GM12878 (cell line): Measurements from ENCODE around the gene MUC5AC. TPM values are rescaled to one million over a fixed set of nuclear protein-coding genes. Genes with fewer than 3 reads are reported as not detected.

ENCODE experiments used
- ATAC-seq: fragments of 200-7000 bp; cut with Tn5 transposase; 3 replicates; pipeline ENCODE4 v1.9.1; 2020; ENCODE audit warnings: mild to moderate bottlenecking, moderate library complexity
- BruUV-seq: library from RNA; stranded (reverse); fragments of 400-500 nt; replicated peaks from 2 replicates; lab custom pipeline; 2021; lab: Mats Ljungman, UMichigan
- CTCF ChIA-PET: fragments of 300-600 bp; sonication (Branson Sonifier 250); formaldehyde crosslinking; extraction: SDS; loops from one replicate; lab custom pipeline; 2021; ENCODE audit warnings: inconsistent platforms; lab: Yijun Ruan, JAX
- POLR2A ChIA-PET: fragments of 350-600 bp; formaldehyde crosslinking; extraction: SDS; loops from one replicate; lab custom pipeline; 2021; ENCODE audit warnings: inconsistent platforms; lab: Charles Lee
- RAD21 ChIA-PET: fragments of 300-600 bp; sonication (Branson Sonifier 250); formaldehyde crosslinking; loops from one replicate; lab custom pipeline; 2023; ENCODE audit warnings: antibody characterized with exemption; ENCODE audit not compliant: unreplicated experiment; lab: Charles Lee
- SMC1A ChIA-PET: fragments of 300-600 bp; sonication (Branson Sonifier 250); formaldehyde crosslinking; loops from one replicate; lab custom pipeline; 2023; ENCODE audit not compliant: unreplicated experiment, uncharacterized antibody; lab: Charles Lee
- DNase-seq: peaks from one replicate; pipeline ENCODE4 v3.0.0-alpha.2; 2011; ENCODE audit warnings: low read depth, low spot score
- FAIRE-seq: peaks from 3 replicates; lab custom pipeline; 2011; peaks lifted over from hg19 to GRCh38; lab: Jason Lieb, UNC
- H2AFZ ChIP-seq: 2 replicates; pipeline ENCODE4 v1.6.0; 2011; ENCODE audit warnings: low read depth, low read length, control low read depth; ENCODE audit not compliant: control insufficient read depth
- H3K27ac ChIP-seq: 2 replicates; pipeline ENCODE4 v1.5.1; 2011; ENCODE audit warnings: control low read depth; ENCODE audit not compliant: control insufficient read depth, insufficient read depth
- H3K27me3 ChIP-seq, 2 experiments: replicated peaks in 1 of 2; 2 replicates each; pipeline versions ENCODE4 v1.6.0 to v1.6.1; 2011; ENCODE audit warnings: low read length in 1 of 2; ENCODE audit not compliant: control insufficient read depth in 2 of 2, insufficient read depth in 2 of 2
- H3K36me3 ChIP-seq, 2 experiments: 2 replicates each; pipeline ENCODE4 v1.5.1; 2011; ENCODE audit warnings: low read length in 1 of 2; ENCODE audit not compliant: control insufficient read depth in 2 of 2, insufficient read depth in 2 of 2
- H3K4me1 ChIP-seq: 2 replicates; pipeline ENCODE4 v1.6.1; 2011; ENCODE audit warnings: mild to moderate bottlenecking, low read length, moderate library complexity, mixed read lengths; ENCODE audit not compliant: control insufficient read depth, insufficient read depth
- H3K4me2 ChIP-seq: 2 replicates; pipeline ENCODE4 v1.6.0; 2011; ENCODE audit warnings: control low read depth; ENCODE audit not compliant: control insufficient read depth, insufficient read depth
- H3K4me3 ChIP-seq: fragments of 200-600 bp; sonication (generic); 2 replicates; pipeline ENCODE4 v1.5.1; 2016
- H3K79me2 ChIP-seq: 2 replicates; pipeline ENCODE4 v1.6.0; 2011; ENCODE audit warnings: low read length; ENCODE audit not compliant: control insufficient read depth, insufficient read depth
- H3K9ac ChIP-seq: 2 replicates; pipeline ENCODE4 v1.8.0; 2011; ENCODE audit warnings: low read length, control low read depth, mixed read lengths; ENCODE audit not compliant: control insufficient read depth, insufficient read depth
- H3K9me3 ChIP-seq: replicated peaks from 3 replicates; pipeline ENCODE4 v1.5.1; 2011; ENCODE audit warnings: mild to moderate bottlenecking, low read length; ENCODE audit not compliant: control insufficient read depth, insufficient read depth
- H4K20me1 ChIP-seq: 2 replicates; pipeline ENCODE4 v1.6.0; 2011; ENCODE audit not compliant: control insufficient read depth, insufficient read depth
- EP300 ChIP-seq, 2 experiments: fragments of 150-350 bp in 1 of 2; IDR thresholded peaks; 2 replicates each; pipeline ENCODE4 v1.6.1; 2011 to 2012; ENCODE audit warnings: low read depth in 2 of 2, low read length in 2 of 2, borderline replicate concordance in 1 of 2, improper control_type of control experiment in 1 of 2, inconsistent platforms in 1 of 2; ENCODE audit not compliant: control insufficient read depth in 1 of 2
- NR2F1 ChIP-seq: fragments of 450-650 bp; conservative IDR thresholded peaks from 2 replicates; pipeline ENCODE4 v1.6.1; 2017; ENCODE audit warnings: mild to moderate bottlenecking
- RELA ChIP-seq: fragments of 450-650 bp; IDR thresholded peaks from 2 replicates; pipeline ENCODE4 v1.8.0; 2014; ENCODE audit warnings: borderline replicate concordance; ENCODE audit not compliant: partially characterized antibody
- SUPT20H ChIP-seq: IDR thresholded peaks from 2 replicates; pipeline ENCODE4 v1.6.1; 2011; ENCODE audit warnings: low read depth, mild to moderate bottlenecking, low read length, moderate library complexity, borderline replicate concordance; ENCODE audit not compliant: control insufficient read depth
- ZZZ3 ChIP-seq: IDR thresholded peaks from 2 replicates; pipeline ENCODE4 v1.6.1; 2011; ENCODE audit warnings: low read depth; ENCODE audit not compliant: control insufficient read depth, insufficient read length
- WGBS: methylation state at CpG from one replicate; pipeline ENCODE4 v1.1.6; 2016; ENCODE audit warnings: low lambda C conversion rate; ENCODE audit not compliant: insufficient replicate concordance, insufficient coverage; ENCODE audit errors: missing lambda C conversion rate; 5-methylcytosine and 5-hydroxymethylcytosine counted together
- in situ Hi-C: fragments of 300-500 bp; cut with MboI; formaldehyde crosslinking; loops from 9 replicates; pipeline ENCODE4 v1.14.3; 2018; ENCODE audit warnings: mixed read lengths
- intact Hi-C: fragments of 100-400 bp; cut with micrococcal nuclease; formaldehyde crosslinking; loops from one replicate; pipeline ENCODE4 v1.14.2; 2022; ENCODE audit not compliant: unreplicated experiment
- polyA plus RNA-seq, 11 experiments: library from polyadenylated mRNA; depleted of rRNA in 4 of 11; unstranded in 6 of 11; stranded (reverse) in 5 of 11; fragments of >200 nt; fragmentation: Nextera tagmentation in 4 of 11; fragmentation: Illumina TruSeq in 1 of 11; extraction: Ambion mirVana in 4 of 11; extraction: Trizol in 1 of 11; gene quantifications; 1 replicate in 1 of 11; 2 replicates in 10 of 11; pipeline versions ENCODE4 v1.2.1 to v1.2.3, GENCODE V29; 2011 to 2016; ENCODE audit warnings: inconsistent platforms in 2 of 11, missing spikeins in 2 of 11, low read depth in 1 of 11
- total RNA-seq, 4 experiments: library from RNA; depleted of rRNA in 3 of 4; stranded (reverse); fragments of >200 nt in 3 of 4; fragmentation: Illumina TruSeq in 1 of 4; extraction: Trizol in 1 of 4; gene quantifications; 2 replicates each; pipeline versions ENCODE4 v1.2.1 to v1.2.3, GENCODE V29; 2013 to 2021

MUC5AC gene
- total and polyA plus RNA-seq, 10 of the 15 experiments (the other 5 are each of a cell fraction or from before 2014, with no cell fraction given): under 0.01 to 0.01 TPM; not detected in 8

GRCh38 chr11:1127664-1128162, 30.0 kb upstream of the MUC5AC start:
- SMC1A ChIA-PET: no interaction called here
- WGBS: 45% methylated on average over 13 of the region's 14 CpGs

DNA sequence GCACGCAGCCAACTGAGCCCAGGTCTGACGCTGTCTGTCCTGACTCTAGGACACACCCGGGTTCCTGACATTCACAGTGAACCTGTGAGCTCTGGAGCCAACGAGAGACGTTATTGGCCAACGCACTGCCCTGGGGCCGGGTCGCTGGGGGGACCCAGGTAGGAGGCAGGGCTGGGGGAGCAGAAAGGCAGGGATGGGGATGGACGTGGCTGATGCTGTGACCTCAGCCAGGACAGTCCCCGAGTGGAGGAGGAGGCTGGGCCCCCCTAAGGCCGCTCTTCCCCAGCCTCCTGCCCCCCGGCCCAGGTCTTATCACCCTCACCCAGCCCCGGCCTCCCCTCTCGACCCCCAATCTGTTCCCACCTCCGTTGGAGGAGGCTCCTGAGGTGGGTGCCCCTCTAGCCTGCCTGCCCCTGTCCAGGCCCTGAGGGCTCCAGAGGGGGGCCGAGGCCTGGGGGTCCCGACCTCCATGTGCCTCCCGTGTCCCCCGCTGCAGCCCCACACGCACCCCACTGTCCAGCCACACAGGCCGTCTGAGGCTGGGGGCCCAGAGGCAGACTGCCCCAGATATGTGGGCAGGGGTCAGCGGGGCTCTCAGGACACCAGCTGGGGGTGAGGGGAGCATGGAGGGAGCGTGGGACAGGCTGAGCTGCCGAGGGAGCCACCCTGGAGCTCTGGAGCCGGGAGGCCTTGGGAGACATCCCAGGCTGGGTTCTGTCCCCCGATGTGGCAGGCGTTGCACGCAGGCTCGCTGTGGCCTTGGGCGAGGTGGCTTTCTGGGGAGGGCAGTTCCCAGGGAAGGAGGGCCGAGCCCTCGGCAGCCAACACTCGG, 29.2 kb upstream of the MUC5AC start:
- H3K79me2 ChIP-seq: no peaks in the 10 kb centered on the region
- no peak overlapping the region for H2AFZ ChIP-seq
- ChIA-PET POLR2A (no interaction called here), SMC1A (no interaction called here), RAD21 (no interaction called here), CTCF (no interaction called here)
- no TSS peak for BruUV-seq
- no peak for FAIRE-seq
- H3K4me2 ChIP-seq: no peak overlapping the region
- no peak for DNase-seq
- in situ Hi-C loops: no loop called here
- H3K27ac ChIP-seq: no peak overlapping the region
- TF ChIP-seq SUPT20H (no peak), EP300 (IDR thresholded peaks at IDR 0.05; ENCODE audit: borderline replicate concordance in 1 of 2, control insufficient read depth in 1 of 2, low read depth in 2 of 2, low read length in 2 of 2) (no peak)
- H3K4me1 ChIP-seq: no peaks in the 10 kb centered on the region
- no peak overlapping the region for H3K4me3 ChIP-seq
- H3K36me3 ChIP-seq: no peaks in the 10 kb centered on the region
- no peak overlapping the region for H3K9ac ChIP-seq
- no peak for ATAC-seq
- H4K20me1 ChIP-seq: no peaks in the 10 kb centered on the region
- H3K27me3 ChIP-seq: no peaks in the 10 kb centered on the region
- H3K9me3 ChIP-seq: no peaks in the 10 kb centered on the region; the same call in 2 of the 3 replicates
- intact Hi-C loops: no loop called here
- WGBS: 39% methylated on average over 32 of the region's 33 CpGs

More at GRCh38 chr11:1127664-1128162, 30.0 kb upstream of the MUC5AC start:
- Histone ChIP-seq H3K9me3 (no peaks in the 10 kb centered on the region), H3K4me1 (no peaks in the 10 kb centered on the region), H3K27ac (no peak overlapping the region), H3K36me3 (no peaks in the 10 kb centered on the region), H3K79me2 (no peaks in the 10 kb centered on the region), H3K4me3 (no peak overlapping the region), H3K27me3 (no peaks in the 10 kb centered on the region), H2AFZ (no peak overlapping the region), H3K4me2 (no peak overlapping the region), H3K9ac (no peak overlapping the region), H4K20me1 (no peaks in the 10 kb centered on the region)
- intact Hi-C loops (no loop called here), in situ Hi-C loops (no loop called here)
- ChIA-PET RAD21 (no interaction called here), CTCF (no interaction called here), POLR2A (no interaction called here)
- DNase-seq (no peak), ATAC-seq (no peak), FAIRE-seq (no peak)
- TF ChIP-seq NR2F1 (no peak), ZZZ3 (no peak), RELA (no peak)
- BruUV-seq: no TSS peak
